ENCODE results near the gene TLL1.

The TLL1 gene

GRCh38 chr4:166066936-166067335 is 193.9 kb downstream of the TLL1 start:
- DNase-seq: no peak

GRCh38 chr4:166067915-166068314 is 194.9 kb downstream of the TLL1 start:
- DNase-seq: no peak

- DNase-seq: no peak
Measured at GRCh38 chr4:166073783-166074182, 200.7 kb downstream of the TLL1 start.

GRCh38 chr4:166075599-166075998 is 202.6 kb downstream of the TLL1 start:
- DNase-seq: no peak

GRCh38 chr4:166077782-166078181 is 204.7 kb downstream of the TLL1 start:
- DNase-seq: no peak

GRCh38 chr4:166078383-166078782 is 205.3 kb downstream of the TLL1 start:
- DNase-seq: no peak

GRCh38 chr4:166078955-166079354 is 205.9 kb downstream of the TLL1 start:
- DNase-seq: no peak

GRCh38 chr4:166087569-166087968 is 214.5 kb downstream of the TLL1 start:
- no peak for DNase-seq

- no peak for DNase-seq
Measured at GRCh38 chr4:166088576-166088975, 215.5 kb downstream of the TLL1 start.

GRCh38 chr4:166091146-166091545 is 218.1 kb downstream of the TLL1 start:
- no peak for DNase-seq

- no peak for DNase-seq
Measured at GRCh38 chr4:166091912-166092510, 219.0 kb downstream of the TLL1 start.

GRCh38 chr4:166092797-166093290 is 219.8 kb downstream of the TLL1 start:
- no peak for DNase-seq

GRCh38 chr4:166104623-166105022 is 231.6 kb downstream of the TLL1 start:
- no peak for DNase-seq

GRCh38 chr4:166121897-166122296 is 248.9 kb downstream of the TLL1 start:
- DNase-seq: no peak

GRCh38 chr4:166123546-166123945 is 250.5 kb downstream of the TLL1 start:
- no peak for DNase-seq

- no peak for DNase-seq
Measured at GRCh38 chr4:166128403-166128802, 255.4 kb downstream of the TLL1 start.

GRCh38 chr4:166134285-166134684 is 261.2 kb downstream of the TLL1 start:
- no peak for DNase-seq

GRCh38 chr4:166140951-166141350 is 267.9 kb downstream of the TLL1 start:
- no peak for DNase-seq

- no peak for DNase-seq
Measured at GRCh38 chr4:166143227-166143626, 270.2 kb downstream of the TLL1 start.

- no peak for DNase-seq
Measured at GRCh38 chr4:166144607-166145006, 271.6 kb downstream of the TLL1 start.

- no peak for DNase-seq
Measured at GRCh38 chr4:166146806-166147540, 273.9 kb downstream of the TLL1 start.

Measured in SHP77 treated with DMSO at 0.1 percent for 48 hours (cell line).